GM19467 (cell line): ENCODE measurements around the gene CLEC5A.
"Not testable (repeated sequence)": the region's sequence is repeated elsewhere in the genome, so short reads cannot be mapped to it uniquely, and the experiment has no call there.

Experiments
- ATAC-seq: cut with Tn5 transposase; IDR thresholded peaks from one replicate; pipeline ENCODE4 v1.9.1; 2021; ENCODE audit warnings: mild to moderate bottlenecking, moderate library complexity; ENCODE audit not compliant: unreplicated experiment

The CLEC5A gene

DNA sequence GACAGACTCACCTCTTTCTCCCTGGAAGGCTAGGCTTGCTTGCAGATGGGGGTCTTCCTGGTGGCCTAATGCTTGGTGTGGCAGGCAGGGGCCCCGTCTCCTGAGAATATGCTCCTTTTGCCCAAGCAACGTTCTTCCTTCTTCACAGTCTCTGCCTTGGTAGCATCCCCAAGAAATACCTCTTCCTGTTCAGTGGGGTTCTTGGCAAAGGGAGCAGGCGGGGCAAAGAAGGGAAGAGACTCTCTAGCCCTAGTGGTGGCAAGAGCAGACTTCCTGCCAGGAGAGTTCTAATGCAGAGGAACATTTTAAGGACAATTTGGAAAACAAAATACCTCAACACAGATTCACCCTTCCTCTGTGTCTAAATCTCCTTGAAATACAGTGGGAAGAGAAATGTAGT lies at the start of gene CLEC5A:
CLEC5A (minus strand) TSS at position 179 of the 400 bp plus-strand sequence. CDS start 682 bp downstream, outside the sequence.
- no peak for ATAC-seq

DNA sequence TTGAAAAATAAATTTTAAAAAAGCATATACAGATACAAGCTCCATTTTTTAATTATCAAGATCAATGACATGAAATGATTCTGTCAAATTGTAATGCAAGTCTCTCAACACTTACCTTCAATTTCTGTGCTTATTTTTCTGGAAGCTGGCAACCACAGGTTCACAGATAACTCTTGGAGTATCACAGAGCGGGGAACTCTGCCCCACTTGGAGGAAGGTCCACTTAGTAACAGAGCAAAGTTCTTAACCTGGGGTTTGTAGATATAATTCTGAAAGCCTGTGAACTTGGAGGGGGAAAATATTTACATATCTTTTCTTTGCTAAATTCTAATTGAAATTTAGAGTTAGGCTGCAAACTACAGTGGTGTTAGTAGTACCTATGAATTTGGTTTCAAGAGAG lies 46.6 kb upstream of the CLEC5A start:
- no peak for ATAC-seq

DNA sequence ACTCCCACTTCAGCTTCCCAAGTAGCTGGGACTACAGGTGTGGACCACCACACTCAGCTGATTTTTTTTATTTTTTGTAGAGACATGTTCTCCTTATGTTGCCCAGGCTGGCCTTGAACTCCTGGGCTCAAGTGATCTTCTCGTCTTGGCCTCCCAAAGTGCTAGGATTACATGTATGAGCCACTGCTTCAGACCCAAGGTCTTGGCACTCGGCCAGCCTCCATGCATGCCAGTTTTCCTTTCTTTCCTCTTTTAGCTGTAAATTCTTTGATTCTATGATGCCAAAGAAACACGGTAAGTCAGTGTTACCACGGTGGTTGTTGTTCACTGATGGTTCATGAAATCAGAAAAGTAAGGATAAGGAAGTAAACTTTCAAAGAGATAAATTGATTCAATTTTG lies 45.9 kb upstream of the CLEC5A start:
- ATAC-seq, result no peak

DNA sequence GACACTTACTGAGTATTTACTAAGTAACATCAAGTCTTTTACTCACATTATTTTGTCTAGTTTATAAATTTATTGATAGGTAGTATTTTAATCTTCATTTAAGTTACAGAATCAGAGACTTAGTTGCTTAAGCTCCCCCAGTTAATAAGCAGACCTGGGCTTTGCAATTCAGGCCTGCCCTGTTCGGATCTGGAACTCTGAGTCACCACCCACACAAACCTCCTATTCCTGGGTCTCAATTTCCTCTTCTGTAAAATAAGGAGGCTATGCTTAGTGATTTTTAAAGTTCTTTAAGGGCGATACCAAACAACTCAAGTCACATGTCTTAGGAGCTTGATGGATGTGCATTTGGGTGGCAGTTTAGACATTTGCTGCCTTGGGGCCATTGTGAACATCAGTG lies 45.4 kb upstream of the CLEC5A start:
- no peak for ATAC-seq

DNA sequence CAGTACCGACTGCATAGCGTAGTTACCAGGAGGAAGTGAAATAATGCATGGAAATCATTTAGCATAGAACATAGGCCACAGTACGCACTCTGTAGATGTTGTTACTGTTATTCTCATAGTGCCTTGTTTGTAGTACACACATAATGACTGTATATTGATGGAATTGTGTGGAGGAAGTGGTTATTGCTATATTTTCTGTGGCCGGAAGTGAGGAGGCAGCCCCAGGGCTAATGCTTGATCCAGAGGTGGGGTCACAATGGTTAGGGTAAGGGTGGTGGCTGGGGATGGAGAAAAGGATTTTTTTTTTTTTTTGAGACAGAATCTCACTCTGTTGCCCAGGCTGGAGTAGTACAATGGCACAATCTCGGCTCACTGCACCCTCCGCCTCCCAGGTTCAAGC lies 44.4 kb upstream of the CLEC5A start:
- ATAC-seq, result no peak

DNA sequence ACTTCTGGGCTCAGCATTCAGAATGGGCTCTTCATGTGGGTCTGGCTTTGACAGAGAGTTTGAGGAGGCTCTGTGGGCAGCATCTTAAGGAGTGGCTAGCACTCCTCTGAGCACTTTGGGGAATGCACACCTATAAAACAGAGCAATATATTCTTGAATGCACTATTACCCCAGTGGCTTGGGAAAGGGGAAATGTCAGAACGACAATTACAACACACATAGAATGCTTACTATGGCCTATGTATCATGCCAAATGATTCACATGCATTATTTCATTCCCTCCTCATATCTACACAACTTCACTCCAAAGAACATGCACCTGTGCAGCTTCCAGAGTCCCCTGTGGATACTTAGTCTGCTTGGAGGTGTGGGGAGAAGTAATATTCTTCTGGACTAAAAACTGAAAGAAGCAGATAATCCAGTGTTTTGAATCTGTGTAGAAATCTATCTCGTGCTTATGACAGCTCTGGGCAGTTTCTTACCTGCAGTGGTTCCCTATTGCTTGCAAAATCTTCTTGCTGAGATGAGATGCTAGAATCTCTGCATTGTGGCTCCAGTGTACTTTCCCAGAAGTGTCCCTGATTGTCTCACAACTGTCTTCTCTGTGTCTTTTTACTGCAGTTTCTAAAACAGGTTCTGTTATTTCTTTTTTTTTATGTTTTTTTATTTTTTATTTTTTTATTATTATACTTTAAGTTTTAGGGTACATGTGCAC lies 43.4 kb upstream of the CLEC5A start:
- ATAC-seq, result no peak

DNA sequence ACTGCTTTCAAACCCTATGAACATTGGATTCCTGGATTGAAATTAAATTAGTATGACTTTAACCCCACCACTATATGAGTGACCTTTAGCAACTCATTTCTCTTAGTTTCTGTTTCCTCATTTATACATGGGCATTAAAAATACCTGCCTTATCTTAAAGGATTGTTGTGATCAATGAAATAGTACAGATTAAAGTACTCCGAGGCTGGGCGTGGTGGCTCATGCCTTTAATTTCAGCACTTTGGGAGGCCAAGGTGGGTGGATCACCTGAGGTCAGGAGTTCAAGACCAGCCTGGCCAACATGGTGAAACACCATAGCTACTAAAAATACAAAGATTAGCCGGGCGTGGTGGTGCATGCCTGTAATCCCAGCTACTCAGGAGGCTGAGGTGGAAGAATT lies 41.0 kb upstream of the CLEC5A start:
- not testable (repeated sequence) for ATAC-seq

DNA sequence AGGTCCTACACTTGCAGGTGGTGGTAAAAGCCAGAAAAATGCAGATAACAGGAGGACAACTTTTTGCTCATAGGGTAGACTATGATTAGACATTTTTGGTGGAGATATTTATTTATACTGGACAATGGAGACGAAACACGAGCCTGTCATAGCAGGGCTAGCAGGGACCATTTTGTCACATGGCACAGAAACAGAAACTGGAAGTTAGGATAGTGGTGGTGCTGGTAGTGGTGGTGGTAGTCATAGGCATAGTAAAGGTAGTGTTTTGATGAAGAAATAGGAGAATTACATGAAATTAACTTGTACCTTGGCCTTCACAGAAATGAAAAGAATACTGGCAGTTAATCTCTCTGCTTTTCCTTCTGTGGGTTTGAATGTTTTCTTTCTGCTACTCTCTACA lies 40.1 kb upstream of the CLEC5A start:
- ATAC-seq, result no peak

DNA sequence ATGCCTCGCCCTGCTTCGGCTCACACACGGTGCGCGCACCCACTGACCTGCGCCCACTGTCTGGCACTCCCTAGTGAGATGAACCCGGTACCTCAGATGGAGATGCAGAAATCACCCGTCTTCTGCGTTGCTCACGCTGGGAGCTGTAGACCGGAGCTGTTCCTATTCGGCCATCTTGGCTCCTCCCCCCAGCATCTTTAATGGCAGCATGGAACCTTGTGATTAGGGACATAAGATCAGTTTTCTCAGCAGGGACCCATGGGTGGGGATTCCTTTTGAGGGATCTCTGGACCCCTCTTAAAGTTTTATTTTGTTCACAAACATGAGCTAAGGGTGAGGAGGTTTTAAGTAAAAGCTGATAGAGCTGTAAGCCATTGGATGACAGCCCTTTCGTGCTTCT lies 39.2 kb upstream of the CLEC5A start:
- ATAC-seq, result not testable (repeated sequence)

DNA sequence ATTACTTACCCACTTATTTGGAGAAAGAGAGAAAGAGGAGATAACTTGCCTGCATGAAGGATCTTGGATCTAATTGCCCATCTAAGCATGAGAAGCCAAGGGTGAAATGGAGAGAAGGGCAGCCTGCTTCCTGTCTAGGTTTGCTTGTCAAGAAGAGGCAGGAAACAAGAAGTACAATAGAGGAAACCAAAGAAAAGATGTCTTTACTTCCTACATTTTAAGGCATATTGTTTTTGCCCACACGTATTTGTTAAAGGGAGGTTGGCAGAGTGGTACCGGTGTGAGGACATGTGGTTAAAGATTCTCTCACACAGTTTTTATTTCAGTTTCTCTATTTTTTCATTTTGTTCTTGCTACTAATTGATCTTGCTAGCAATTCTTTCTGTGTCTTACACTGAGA lies 32.8 kb upstream of the CLEC5A start:
- ATAC-seq, result no peak

DNA sequence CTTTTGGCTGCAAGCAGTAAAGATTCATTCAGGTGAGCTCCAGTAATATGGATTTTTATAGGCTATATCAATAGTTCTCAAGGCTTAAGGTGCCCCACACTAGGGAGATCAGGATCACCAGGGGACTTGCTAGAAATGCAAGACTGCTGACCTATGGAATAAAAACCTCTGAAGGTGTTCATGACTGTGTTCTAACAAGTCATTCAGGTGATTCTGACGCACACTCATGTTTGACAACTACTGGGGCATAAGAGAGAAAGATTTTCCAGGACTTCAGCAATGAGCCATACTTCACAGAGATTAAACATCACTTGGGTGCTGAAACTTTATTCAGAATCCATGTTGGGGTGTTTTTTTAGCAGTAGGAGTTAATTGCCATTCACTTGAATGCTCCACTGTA lies 31.6 kb upstream of the CLEC5A start:
- ATAC-seq, result no peak

DNA sequence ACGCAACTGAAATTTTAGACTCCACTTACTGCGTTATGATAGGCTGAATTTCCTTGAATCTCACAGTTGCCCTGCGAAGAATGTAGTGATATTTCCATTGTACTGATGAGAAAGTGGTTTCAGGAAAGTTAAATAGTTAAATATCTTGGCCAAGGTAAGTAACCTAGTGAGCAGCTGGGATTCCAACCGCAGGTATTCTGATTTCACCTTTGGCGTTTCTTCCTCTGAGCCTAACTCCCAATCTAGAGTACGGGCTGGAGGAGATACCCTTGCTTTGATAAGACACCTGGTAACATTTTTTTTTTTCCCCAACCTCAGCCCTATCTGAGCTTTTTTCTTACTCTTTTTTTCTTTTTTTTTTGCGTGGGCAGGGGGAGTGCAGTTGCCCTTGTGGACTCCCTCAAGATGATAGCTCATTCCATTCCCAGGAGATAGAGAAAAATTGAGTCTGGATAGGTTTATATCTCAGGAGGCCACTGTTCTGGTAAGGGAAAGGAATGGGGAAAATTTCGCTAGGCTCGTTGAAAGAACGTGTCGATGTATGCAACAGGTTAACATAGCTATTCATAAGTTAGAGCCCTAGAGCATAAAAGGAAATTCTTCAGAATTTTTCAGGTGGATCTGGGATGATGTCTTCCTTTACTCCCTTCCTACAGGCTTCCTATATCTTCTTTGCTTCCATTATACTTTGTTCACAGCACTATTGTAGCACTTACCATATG lies 29.9 kb upstream of the CLEC5A start:
- no peak for ATAC-seq

DNA sequence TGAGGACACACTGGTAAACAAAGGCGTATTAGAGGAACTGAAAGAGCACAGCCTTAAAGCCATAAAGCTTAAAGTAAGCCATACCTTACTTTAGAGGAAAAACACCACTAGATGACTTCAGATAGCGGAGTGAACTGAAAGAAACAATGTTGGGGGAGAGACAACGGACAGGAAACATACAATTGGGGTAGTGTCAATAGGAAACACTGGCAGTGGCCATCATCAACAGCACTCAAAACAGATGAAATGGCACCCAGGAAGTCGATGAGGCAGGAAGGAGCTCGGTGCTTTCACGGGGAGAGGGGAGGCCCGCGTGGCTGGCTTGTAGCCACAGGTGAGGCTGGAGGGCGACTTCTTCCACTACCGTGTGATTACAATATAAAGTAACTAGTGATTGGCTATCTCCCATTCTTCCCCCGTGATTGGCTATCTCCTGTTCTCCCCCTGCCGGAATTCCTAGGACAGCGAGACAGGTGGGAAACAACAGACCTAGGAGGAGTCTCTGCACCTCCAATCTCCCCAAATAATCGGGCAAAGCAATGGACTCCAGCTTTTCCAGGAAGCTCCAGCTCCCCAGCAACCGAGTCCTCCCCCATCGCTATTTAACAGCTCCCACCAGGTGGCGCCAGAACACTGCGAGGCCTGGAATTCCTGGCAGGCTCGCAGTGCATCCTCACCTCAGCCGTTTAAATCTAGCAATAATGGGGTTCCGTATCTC lies 29.2 kb upstream of the CLEC5A start:
- ATAC-seq, result peak; percentile 67

DNA sequence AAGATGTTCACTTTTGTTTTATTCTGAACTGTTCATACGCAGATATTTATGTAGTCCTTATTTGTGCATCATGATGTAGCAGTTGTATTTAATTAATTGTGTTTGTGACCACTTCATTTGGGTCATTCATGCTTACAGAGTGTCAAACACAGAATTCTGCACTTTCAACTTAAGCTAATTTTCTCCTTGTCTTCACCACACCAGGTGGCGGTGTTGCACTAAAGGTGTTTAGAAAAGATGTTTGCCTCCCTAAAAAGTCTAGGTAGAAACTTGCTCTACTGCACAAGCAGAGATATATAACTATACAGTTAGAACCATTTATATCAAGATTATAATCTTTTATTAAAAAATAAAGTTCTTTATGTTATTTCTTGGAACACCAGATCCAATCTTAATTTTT lies 28.1 kb upstream of the CLEC5A start:
- ATAC-seq, result no peak

DNA sequence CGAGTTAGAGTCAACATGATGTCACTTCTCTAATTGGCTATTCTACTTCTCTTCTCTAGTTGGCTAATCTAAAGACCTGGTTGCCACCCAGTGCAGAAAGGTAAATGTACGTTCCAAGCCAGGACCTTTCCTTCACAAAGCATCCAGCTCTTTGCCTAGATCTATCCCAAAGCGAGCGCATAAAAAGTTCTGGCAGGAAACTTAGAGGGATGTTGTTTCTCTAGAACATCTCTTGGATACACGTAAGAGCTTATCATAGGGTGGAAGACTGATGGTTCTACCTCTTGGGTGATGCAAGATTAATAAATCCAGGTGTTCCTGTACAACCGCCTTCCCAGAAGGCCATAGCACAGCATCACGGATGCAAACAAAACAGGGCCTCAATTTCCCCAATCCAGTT lies 26.9 kb upstream of the CLEC5A start, which contains the start of gene TAS2R38:
TAS2R38 (minus strand) TSS at position 101 of the 400 bp plus-strand sequence; CDS start at position 17, 84 bp downstream.
- ATAC-seq, result no peak

DNA sequence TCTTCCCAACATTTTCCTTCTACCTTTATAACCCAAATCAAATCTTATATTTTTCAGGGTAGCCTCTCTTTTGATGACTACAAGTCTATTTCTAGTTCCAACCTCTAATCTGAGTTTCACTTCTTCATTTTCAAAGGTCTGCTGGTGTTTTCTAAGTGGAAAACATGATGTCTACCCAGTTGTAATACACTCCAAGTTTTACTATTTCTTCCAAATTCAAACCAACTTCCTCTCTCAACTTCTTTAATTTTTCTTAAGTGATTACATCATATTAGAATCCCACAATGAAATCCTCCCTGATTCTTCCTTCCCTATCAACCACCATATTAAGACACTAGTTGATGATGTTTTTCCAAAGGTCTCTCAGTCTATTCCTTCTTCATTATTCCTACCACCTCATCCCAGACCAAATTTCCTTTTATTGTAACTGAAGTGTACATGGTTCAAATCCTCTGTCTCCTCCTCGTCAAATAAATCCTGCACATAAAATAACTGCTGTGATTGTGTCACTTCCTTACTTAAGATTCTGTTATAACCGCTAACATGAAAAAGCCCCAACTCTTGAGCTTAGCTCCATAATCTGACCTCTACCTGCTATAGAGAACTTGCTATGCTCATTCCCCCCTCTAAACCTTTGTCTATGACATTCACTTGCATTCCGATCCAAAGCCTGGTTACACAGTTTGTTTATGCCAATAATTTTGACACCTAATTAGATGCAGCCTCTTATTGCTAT lies 14.1 kb upstream of the CLEC5A start:
- ATAC-seq, result no peak

DNA sequence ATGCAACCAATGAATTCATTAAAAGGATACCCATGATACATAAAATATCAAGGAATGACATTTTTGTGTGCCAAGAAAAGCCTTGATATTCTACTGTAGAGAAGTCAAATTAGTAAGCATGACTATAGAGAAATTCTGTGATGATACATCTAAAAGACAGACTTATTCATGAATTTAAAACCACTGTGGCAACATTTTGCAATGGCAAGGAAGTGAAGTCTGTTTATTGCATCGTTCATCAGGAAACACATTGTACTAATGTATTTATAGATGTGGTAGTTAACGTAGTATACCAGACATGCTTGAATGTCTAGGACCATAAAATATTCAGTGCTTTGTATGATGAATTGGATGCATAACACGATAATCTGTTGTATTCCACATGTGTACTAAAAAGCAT lies 9.3 kb upstream of the CLEC5A start:
- ATAC-seq, result no peak

DNA sequence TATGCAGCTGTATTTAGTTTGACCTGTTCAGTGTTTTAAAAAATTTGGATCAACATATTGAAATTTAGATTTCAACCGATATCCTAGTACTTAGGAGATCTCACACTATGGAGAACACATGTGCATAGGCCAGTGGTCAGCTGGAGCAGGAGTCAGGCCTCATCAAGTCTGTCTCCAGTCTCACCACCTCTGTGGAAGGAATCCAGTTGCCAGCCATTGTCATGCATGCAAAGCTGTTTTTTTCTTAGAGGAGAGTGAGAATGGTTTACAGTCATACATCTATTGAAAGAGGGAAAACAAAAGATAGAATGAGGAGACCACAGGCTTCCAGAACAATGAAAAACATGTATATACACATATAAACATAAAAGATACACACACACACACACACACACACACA lies 7.6 kb upstream of the CLEC5A start:
- ATAC-seq, result no peak

DNA sequence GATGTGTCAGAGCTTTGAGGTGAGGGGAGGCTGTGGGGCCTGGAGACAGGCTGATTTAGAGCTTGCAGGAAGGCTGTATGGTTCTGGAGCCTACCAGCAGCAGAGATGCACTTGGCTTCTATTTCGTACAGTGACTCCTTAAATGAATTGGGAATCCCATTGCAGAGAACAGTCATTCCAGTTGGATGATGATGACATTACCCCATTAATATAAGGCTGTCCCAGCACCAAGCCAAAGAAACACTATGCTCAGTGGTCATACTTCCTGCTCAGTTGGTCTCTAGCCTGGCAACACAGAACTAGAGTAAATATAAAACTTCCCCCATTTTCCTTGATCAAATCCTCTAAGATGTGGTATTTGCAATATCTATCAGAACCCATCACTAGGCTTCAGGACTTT lies 5.7 kb upstream of the CLEC5A start:
- no peak for ATAC-seq

DNA sequence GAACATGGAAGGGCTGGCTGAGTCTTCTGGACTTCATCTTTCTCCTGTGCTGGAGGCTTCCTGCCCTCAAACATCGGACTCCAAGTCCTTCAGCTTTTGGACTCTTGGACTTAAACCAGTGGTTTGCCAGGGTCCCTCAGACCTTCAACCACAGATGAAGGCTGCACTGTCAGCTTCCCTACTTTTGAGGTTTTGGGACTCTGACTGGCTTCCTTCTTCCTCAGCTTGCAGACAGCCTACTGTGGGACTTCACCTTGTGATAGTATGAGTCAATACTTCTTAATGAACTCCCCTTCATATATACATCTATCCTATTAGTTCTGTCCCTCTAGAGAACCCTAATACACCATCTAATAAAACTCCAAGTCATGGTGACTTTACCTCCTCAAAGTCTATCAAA lies 4.0 kb upstream of the CLEC5A start:
- no peak for ATAC-seq

DNA sequence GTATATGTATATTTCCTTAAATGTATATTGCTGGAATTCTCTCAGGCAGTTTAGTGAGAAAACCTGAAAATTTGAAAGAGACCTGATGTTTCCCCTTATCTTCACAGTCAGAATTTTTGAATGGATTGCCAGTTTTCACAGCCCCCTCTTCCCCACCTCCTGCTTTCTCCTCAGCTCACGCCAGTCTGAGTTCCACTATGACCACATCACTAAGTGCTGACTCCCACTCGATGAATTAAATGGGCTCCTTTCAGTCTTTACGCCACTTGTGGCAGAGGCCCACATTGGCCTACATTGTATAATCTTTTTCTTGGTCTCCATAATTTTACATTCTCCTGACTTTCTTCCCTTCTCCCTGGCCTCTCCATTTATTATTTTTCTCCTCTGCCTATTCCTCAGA lies 3.1 kb upstream of the CLEC5A start:
- no peak for ATAC-seq
